ENCODE data around the gene LACRT. TPM values are rescaled to one million over a fixed set of nuclear protein-coding genes. Genes with fewer than 3 reads are reported as not detected.
"Not testable (repeated sequence)": the region's sequence is repeated elsewhere in the genome, so short reads cannot be mapped to it uniquely, and the experiment has no call there.

Gene LACRT
- total and polyA plus RNA-seq, 12 donors: not detected

GRCh38 chr12:54678131-54678530, 43.4 kb upstream of the LACRT start:
- WGBS, 2 donors: 60 to 62% methylated on average over 5 of the region's 5 CpGs
- Histone ChIP-seq H3K4me1 (no peaks in the 10 kb centered on the region), H3K36me3 (no peaks in the 10 kb centered on the region), H3K27me3 (peaks cover 0 to 51% (median 32%) of the 10 kb centered on the region in 7 donors), H3K9me3 (no peaks in the 10 kb centered on the region), H3K4me3 (no peak overlapping the region), H3K27ac (no peak overlapping the region)
- TF ChIP-seq, protein P1, sequence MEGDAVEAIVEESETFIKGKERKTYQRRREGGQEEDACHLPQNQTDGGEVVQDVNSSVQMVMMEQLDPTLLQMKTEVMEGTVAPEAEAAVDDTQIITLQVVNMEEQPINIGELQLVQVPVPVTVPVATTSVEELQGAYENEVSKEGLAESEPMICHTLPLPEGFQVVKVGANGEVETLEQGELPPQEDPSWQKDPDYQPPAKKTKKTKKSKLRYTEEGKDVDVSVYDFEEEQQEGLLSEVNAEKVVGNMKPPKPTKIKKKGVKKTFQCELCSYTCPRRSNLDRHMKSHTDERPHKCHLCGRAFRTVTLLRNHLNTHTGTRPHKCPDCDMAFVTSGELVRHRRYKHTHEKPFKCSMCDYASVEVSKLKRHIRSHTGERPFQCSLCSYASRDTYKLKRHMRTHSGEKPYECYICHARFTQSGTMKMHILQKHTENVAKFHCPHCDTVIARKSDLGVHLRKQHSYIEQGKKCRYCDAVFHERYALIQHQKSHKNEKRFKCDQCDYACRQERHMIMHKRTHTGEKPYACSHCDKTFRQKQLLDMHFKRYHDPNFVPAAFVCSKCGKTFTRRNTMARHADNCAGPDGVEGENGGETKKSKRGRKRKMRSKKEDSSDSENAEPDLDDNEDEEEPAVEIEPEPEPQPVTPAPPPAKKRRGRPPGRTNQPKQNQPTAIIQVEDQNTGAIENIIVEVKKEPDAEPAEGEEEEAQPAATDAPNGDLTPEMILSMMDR (IDR thresholded peaks at IDR 0.05): no peak
- intact Hi-C loops (cut with DNase I): no loop called here
- ATAC-seq: no peak
- DNase-seq: no peak

GRCh38 chr12:54667945-54668344, 33.2 kb upstream of the LACRT start:
- Histone ChIP-seq H3K4me1 (no peaks in the 10 kb centered on the region), H3K27me3 (peaks cover 0 to 29% (median 0%) of the 10 kb centered on the region in 7 donors), H3K27ac (no peak overlapping the region), H3K9me3 (no peaks in the 10 kb centered on the region), H3K36me3 (no peaks in the 10 kb centered on the region), H3K4me3 (no peak overlapping the region)
- intact Hi-C loops (cut with DNase I): no loop called here
- ATAC-seq: no peak
- TF ChIP-seq, protein P1 (IDR thresholded peaks at IDR 0.05): no peak
- no peak for DNase-seq
- 86 to 89% methylated on average over 5 of the region's 5 CpGs for WGBS, 2 donors

- Histone ChIP-seq H3K4me1 (no peaks in the 10 kb centered on the region), H3K9me3 (no peaks in the 10 kb centered on the region), H3K27me3 (peaks cover 0 to 14% (median 0%) of the 10 kb centered on the region in 7 donors), H3K27ac (no peak overlapping the region), H3K36me3 (no peaks in the 10 kb centered on the region), H3K4me3 (no peak overlapping the region)
- intact Hi-C loops (cut with DNase I): no loop called here
- 77 to 83% methylated on average over 3 of the region's 3 CpGs for WGBS, 2 donors
- ATAC-seq (no peak), DNase-seq (no peak)
- TF ChIP-seq, protein P1 (IDR thresholded peaks at IDR 0.05): no peak
These were observed 31.3 kb upstream of the LACRT start for GRCh38 chr12:54666008-54666407.

DNA sequence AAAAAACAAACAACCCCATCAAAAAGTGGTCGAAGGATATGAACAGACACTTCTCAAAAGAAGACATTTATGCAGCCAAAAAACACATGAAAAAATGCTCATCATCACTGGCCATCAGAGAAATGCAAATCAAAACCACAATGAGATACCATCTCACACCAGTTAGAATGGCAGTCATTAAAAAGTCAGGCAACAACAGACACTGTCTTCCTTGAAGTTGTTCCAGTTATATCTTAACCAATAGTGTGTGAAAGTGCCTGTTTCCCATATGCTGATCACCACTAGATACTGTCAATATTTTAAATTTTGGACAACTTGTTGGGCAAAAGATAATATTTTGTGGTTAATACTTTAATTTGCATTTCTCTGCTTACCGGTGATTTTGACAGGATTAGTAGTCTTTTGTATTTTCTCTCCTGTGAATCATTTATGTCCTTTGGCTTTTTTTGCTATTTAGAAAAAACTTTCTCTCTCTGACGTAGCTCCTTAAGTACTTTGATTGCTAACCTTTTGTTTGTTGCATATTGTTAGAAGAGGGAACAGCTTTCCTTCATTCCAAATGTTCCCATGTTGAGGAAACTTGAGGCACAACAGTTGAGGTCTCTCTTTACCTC, 30.4 kb upstream of the LACRT start:
- H3K4me1 ChIP-seq; H3K9me3 ChIP-seq; H3K36me3 ChIP-seq; H3K4me3 ChIP-seq; DNase-seq; H3K27me3 ChIP-seq; ATAC-seq; H3K27ac ChIP-seq; intact Hi-C loops (cut with DNase I): not testable (repeated sequence)
- 67 to 81% methylated on average over 3 of the region's 3 CpGs for WGBS, 2 donors

- WGBS, 2 donors: 70% methylated on average over 3 of the region's 3 CpGs
- no peaks in the 10 kb centered on the region for H3K4me1 ChIP-seq
- ATAC-seq (no peak), DNase-seq (no peak)
- H3K36me3 ChIP-seq: no peaks in the 10 kb centered on the region
- TF ChIP-seq, protein P1 (IDR thresholded peaks at IDR 0.05): no peak
- no peak overlapping the region for H3K4me3 ChIP-seq
- no peak overlapping the region for H3K27ac ChIP-seq
- H3K27me3 ChIP-seq: peaks cover 0 to 9% (median 2%) of the 10 kb centered on the region in 7 donors
- no peaks in the 10 kb centered on the region for H3K9me3 ChIP-seq
- intact Hi-C loops (cut with DNase I): no loop called here
These were observed 28.9 kb upstream of the LACRT start for GRCh38 chr12:54663603-54664002.

All from heart right ventricle (tissue), 16 donors.